Trophoblast cell (in vitro differentiated cells and primary cell): ENCODE data around the gene TKTL1.

ENCODE experiments used
- DNase-seq, 2 donors: peaks; one replicate each; pipeline ENCODE4 v3.0.0-alpha.2; 2016
- H2AFZ ChIP-seq: 2 replicates; pipeline ENCODE4 v1.6.1; 2013; ENCODE audit warnings: low read length, moderate library complexity, mild to moderate bottlenecking; ENCODE audit not compliant: insufficient read depth, poor library complexity
- H2AK5ac ChIP-seq: 2 replicates; pipeline ENCODE4 v1.6.1; 2013; ENCODE audit warnings: mild to moderate bottlenecking, low read length
- H2BK120ac ChIP-seq: 2 replicates; pipeline ENCODE4 v1.6.1; 2013; ENCODE audit warnings: low read length, mild to moderate bottlenecking, moderate library complexity; ENCODE audit not compliant: insufficient read depth, poor library complexity
- H2BK12ac ChIP-seq: 2 replicates; pipeline ENCODE4 v1.6.1; 2013; ENCODE audit warnings: mild to moderate bottlenecking, low read length, moderate library complexity
- H2BK5ac ChIP-seq: 2 replicates; pipeline ENCODE4 v1.6.1; 2013; ENCODE audit warnings: low read length, low read depth, moderate library complexity, mild to moderate bottlenecking; ENCODE audit not compliant: poor library complexity
- H3K14ac ChIP-seq: 2 replicates; pipeline ENCODE4 v1.6.1; 2013; ENCODE audit warnings: mild to moderate bottlenecking, low read length
- H3K18ac ChIP-seq: 2 replicates; pipeline ENCODE4 v1.6.1; 2013; ENCODE audit warnings: mild to moderate bottlenecking, low read length
- H3K23ac ChIP-seq: 2 replicates; pipeline ENCODE4 v1.6.1; 2013; ENCODE audit warnings: low read length
- H3K27ac ChIP-seq: 2 replicates; pipeline ENCODE4 v1.5.1; 2013; ENCODE audit warnings: low read depth, mild to moderate bottlenecking, inconsistent platforms, low read length, moderate library complexity
- H3K27me3 ChIP-seq: 2 replicates; pipeline ENCODE4 v1.6.1; 2013; ENCODE audit warnings: inconsistent platforms, mild to moderate bottlenecking, low read length, moderate library complexity; ENCODE audit not compliant: insufficient read depth
- H3K36me3 ChIP-seq, 2 experiments: 1 replicate in 1 of 2; 2 replicates in 1 of 2; pipeline ENCODE4 v1.6.1; 2013; ENCODE audit warnings: low read length in 2 of 2, mild to moderate bottlenecking in 2 of 2, moderate library complexity in 1 of 2; ENCODE audit not compliant: insufficient read depth in 2 of 2, control insufficient read depth in 1 of 2
- H3K4ac ChIP-seq: 2 replicates; pipeline ENCODE4 v1.6.1; 2013; ENCODE audit warnings: low read depth, mild to moderate bottlenecking, low read length, moderate library complexity
- H3K4me1 ChIP-seq, 2 experiments: 1 replicate in 1 of 2; 2 replicates in 1 of 2; pipeline ENCODE4 v1.6.1; 2013; ENCODE audit warnings: low read length in 2 of 2, mild to moderate bottlenecking in 2 of 2, moderate library complexity in 1 of 2; ENCODE audit not compliant: insufficient read depth in 2 of 2, control insufficient read depth in 1 of 2
- H3K4me2 ChIP-seq: 2 replicates; pipeline ENCODE4 v1.6.1; 2013; ENCODE audit warnings: inconsistent platforms, mild to moderate bottlenecking, low read length, moderate library complexity
- H3K4me3 ChIP-seq: 2 replicates; pipeline ENCODE4 v1.5.1; 2013; ENCODE audit warnings: mild to moderate bottlenecking, low read depth, low read length, inconsistent platforms
- H3K79me1 ChIP-seq: one replicate; pipeline ENCODE4 v1.6.1; 2013; ENCODE audit warnings: low read length
- H3K79me2 ChIP-seq: 2 replicates; pipeline ENCODE4 v1.6.1; 2013; ENCODE audit warnings: low read length, mild to moderate bottlenecking; ENCODE audit not compliant: control insufficient read depth, insufficient read depth, poor library complexity
- H3K9ac ChIP-seq: 2 replicates; pipeline ENCODE4 v1.6.1; 2013; ENCODE audit warnings: mild to moderate bottlenecking, low read length
- H3K9me3 ChIP-seq: 2 replicates; pipeline ENCODE4 v1.6.1; 2013; ENCODE audit warnings: low read depth, mild to moderate bottlenecking, control low read depth, inconsistent platforms, low read length; ENCODE audit not compliant: insufficient read depth
- H4K12ac ChIP-seq: 2 replicates; pipeline ENCODE4 v1.6.1; 2013; ENCODE audit warnings: low read depth, mild to moderate bottlenecking, low read length, moderate library complexity
- H4K8ac ChIP-seq: 2 replicates; pipeline ENCODE4 v1.6.1; 2013; ENCODE audit warnings: low read depth, mild to moderate bottlenecking, low read length, moderate library complexity
- H4K91ac ChIP-seq: one replicate; pipeline ENCODE4 v1.6.1; 2013; ENCODE audit warnings: low read depth, mild to moderate bottlenecking, low read length, moderate library complexity
- WGBS: extraction: QIAGEN DNeasy Blood & Tissue Kit; methylation state at CpG from one replicate; pipeline ENCODE4 v1.1.7; 2013; ENCODE audit warnings: missing lambda C conversion rate; ENCODE audit not compliant: insufficient read length, insufficient coverage; ENCODE audit errors: extremely low coverage; 5-methylcytosine and 5-hydroxymethylcytosine counted together

The TKTL1 gene

DNA sequence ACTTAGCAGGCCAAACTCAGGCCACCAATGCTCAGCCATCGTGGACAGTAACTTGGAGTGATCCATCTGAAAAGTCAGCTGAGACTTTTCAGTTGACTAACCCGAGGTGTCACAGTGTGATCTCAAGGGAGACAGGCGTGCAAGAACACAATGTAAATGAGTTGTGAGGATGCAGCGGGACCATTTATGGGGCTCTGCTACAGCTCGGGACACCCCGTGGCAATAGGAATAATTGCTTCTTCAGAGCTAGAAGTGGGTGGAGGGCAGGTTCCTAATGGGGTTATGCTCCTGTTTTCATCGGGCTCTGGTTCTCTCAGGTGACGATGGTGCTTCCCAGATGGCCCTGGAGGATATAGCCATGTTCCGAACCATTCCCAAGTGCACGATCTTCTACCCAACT, 27.3 kb downstream of the TKTL1 start:
- Histone ChIP-seq H4K8ac (no peak overlapping the region), H3K9ac (no peak overlapping the region), H3K36me3 (no peaks in the 10 kb centered on the region), H3K9me3 (no peaks in the 10 kb centered on the region), H3K4ac (no peak overlapping the region), H3K4me1 (no peaks in the 10 kb centered on the region), H3K14ac (no peak overlapping the region), H2BK5ac (no peak overlapping the region), H3K27me3 (peaks cover 3% of the 10 kb centered on the region), H2AK5ac (no peak overlapping the region), H3K27ac (no peak overlapping the region), H4K12ac (no peak overlapping the region), H3K23ac (no peak overlapping the region), H4K91ac (no peak overlapping the region), H3K79me1 (no peaks in the 10 kb centered on the region), H2BK12ac (no peak overlapping the region), H3K79me2 (no peaks in the 10 kb centered on the region), H2BK120ac (no peak overlapping the region), H3K4me2 (no peak overlapping the region), H3K18ac (no peak overlapping the region), H2AFZ (no peak overlapping the region), H3K4me3 (no peak overlapping the region)
- no CpG with 5 or more reads among the region's 10 CpGs for WGBS
- DNase-seq, result no peak

DNA sequence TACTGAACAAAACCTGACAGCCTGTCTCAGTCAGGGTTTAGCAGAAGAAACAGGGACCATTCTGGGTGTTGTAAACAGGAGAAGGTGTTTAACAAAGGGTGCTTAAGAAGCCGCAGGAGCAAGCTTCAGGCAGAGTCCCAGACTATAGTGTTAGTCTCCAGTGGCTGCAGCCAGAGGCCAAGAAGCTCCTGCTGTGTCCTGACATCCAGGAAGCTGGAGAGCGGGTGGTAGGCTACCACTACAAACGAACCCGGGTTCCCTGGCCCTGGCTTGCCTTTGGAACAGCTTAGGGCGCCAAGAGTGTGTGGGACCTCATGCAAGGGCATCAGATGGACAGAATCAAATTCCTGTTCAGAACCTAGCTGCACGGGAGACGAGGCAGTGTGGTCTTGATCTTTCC, 27.9 kb downstream of the TKTL1 start:
- H3K14ac ChIP-seq, result no peak overlapping the region
- no peaks in the 10 kb centered on the region for H3K79me1 ChIP-seq
- H3K4ac ChIP-seq, result no peak overlapping the region
- H4K91ac ChIP-seq, result no peak overlapping the region
- no peak overlapping the region for H3K18ac ChIP-seq
- H3K27ac ChIP-seq, result no peak overlapping the region
- H4K8ac ChIP-seq, result no peak overlapping the region
- H3K27me3 ChIP-seq, result peaks cover 3% of the 10 kb centered on the region
- no peaks in the 10 kb centered on the region for H3K4me1 ChIP-seq
- WGBS, result no CpG with 5 or more reads among the region's 7 CpGs
- no peak for DNase-seq
- no peak overlapping the region for H3K4me3 ChIP-seq
- no peak overlapping the region for H3K4me2 ChIP-seq
- H2AK5ac ChIP-seq, result no peak overlapping the region
- H2BK12ac ChIP-seq, result no peak overlapping the region
- no peaks in the 10 kb centered on the region for H3K9me3 ChIP-seq
- no peak overlapping the region for H2AFZ ChIP-seq
- no peaks in the 10 kb centered on the region for H3K79me2 ChIP-seq
- no peaks in the 10 kb centered on the region for H3K36me3 ChIP-seq
- no peak overlapping the region for H2BK120ac ChIP-seq
- H3K23ac ChIP-seq, result no peak overlapping the region
- no peak overlapping the region for H3K9ac ChIP-seq
- H4K12ac ChIP-seq, result no peak overlapping the region
- no peak overlapping the region for H2BK5ac ChIP-seq

DNA sequence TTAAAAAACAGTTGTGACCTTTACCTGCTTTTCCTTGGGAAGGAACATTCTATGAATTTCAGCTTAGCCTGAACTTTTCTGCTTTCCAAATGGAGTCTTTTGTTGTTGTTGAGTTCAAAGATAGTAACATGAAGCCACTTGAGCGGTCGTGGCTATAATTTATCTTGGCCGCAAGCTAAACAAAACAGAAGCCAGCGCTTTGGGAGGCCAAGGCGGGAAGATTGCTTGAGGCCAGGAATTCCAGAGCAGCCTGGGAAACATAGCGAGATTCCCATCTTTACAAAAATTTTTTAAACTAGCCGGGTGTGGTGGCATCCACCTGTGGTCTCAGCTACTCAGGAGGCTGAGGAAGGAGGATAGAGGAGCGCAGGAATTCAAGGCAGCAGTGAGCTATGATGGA, 29.9 kb downstream of the TKTL1 start:
- no peak overlapping the region for H3K23ac ChIP-seq
- WGBS, result no CpG with 5 or more reads among the region's 8 CpGs
- DNase-seq, result peak; percentile 47 to 79

DNA sequence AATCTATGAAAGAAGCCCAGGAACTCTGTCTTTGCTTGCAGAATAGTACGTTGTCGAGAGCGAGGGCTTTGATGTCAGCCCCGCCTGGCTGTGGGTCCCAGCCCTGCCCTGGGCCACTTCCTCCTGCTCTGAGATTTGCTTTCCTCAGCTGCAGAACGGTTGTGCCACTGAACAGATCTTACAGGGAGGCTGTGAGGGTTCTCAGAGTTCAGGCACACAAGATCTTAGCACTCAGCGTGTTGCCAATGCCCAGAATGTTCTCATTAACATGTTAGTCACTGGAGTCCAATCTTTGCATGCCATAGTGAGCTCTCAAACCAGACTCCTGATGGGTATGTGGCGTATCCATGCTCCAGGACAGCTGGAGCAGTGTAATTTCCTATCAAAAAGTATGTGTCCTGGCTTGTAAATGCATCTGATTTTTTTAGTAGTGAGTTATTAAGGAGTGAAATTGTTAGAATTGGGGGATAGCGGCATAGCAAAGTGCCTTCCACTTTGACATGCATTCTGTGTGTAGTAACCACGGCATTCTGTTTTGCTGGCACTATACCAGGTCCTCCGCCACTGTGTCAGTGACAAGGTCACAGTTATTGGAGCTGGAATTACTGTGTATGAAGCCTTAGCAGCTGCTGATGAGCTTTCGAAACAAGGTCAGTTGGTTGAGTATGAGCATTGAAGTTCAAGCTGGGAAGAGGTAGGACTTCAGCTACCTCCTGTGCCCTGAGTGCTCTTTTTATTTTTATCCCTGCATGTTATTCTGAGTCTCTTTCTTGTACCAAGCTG, 31.6 kb downstream of the TKTL1 start:
- Histone ChIP-seq H3K36me3 (no peaks in the 10 kb centered on the region), H2BK120ac (no peak overlapping the region), H2BK12ac (no peak overlapping the region), H3K4ac (no peak overlapping the region), H3K14ac (no peak overlapping the region), H3K79me2 (no peaks in the 10 kb centered on the region), H2AFZ (no peak overlapping the region), H3K27me3 (peaks cover 3% of the 10 kb centered on the region), H3K9ac (no peak overlapping the region), H3K4me1 (no peaks in the 10 kb centered on the region), H3K23ac (no peak overlapping the region), H4K8ac (no peak overlapping the region), H2AK5ac (no peak overlapping the region), H4K91ac (no peak overlapping the region), H4K12ac (no peak overlapping the region), H3K9me3 (no peaks in the 10 kb centered on the region), H3K4me2 (no peak overlapping the region), H3K79me1 (no peaks in the 10 kb centered on the region), H3K4me3 (no peak overlapping the region), H2BK5ac (no peak overlapping the region), H3K27ac (no peak overlapping the region), H3K18ac (no peak overlapping the region)
- DNase-seq, result no peak
- no CpG with 5 or more reads among the region's 11 CpGs for WGBS

More for the DNA sequence above, 29.9 kb downstream of the TKTL1 start:
- no peak overlapping the region for H4K91ac ChIP-seq
- no peaks in the 10 kb centered on the region for H3K9me3 ChIP-seq
- no peak overlapping the region for H2BK120ac ChIP-seq
- no peak overlapping the region for H3K14ac ChIP-seq
- no peak overlapping the region for H3K4me3 ChIP-seq
- H3K18ac ChIP-seq, result no peak overlapping the region
- peaks cover 3% of the 10 kb centered on the region for H3K27me3 ChIP-seq
- no peak overlapping the region for H2AK5ac ChIP-seq
- no peak overlapping the region for H3K4me2 ChIP-seq
- no peak overlapping the region for H4K12ac ChIP-seq
- H3K79me2 ChIP-seq, result no peaks in the 10 kb centered on the region
- H3K36me3 ChIP-seq, result no peaks in the 10 kb centered on the region
- H2AFZ ChIP-seq, result no peak overlapping the region
- H3K9ac ChIP-seq, result no peak overlapping the region
- no peak overlapping the region for H3K27ac ChIP-seq
- no peaks in the 10 kb centered on the region for H3K4me1 ChIP-seq
- H2BK5ac ChIP-seq, result no peak overlapping the region
- H3K4ac ChIP-seq, result no peak overlapping the region
- no peak overlapping the region for H4K8ac ChIP-seq
- no peak overlapping the region for H2BK12ac ChIP-seq
- no peaks in the 10 kb centered on the region for H3K79me1 ChIP-seq
